ENCODE results near the gene VEZT.
"Not testable (repeated sequence)": the region's sequence is repeated elsewhere in the genome, so short reads cannot be mapped to it uniquely, and the experiment has no call there.

Gene VEZT, protein sequence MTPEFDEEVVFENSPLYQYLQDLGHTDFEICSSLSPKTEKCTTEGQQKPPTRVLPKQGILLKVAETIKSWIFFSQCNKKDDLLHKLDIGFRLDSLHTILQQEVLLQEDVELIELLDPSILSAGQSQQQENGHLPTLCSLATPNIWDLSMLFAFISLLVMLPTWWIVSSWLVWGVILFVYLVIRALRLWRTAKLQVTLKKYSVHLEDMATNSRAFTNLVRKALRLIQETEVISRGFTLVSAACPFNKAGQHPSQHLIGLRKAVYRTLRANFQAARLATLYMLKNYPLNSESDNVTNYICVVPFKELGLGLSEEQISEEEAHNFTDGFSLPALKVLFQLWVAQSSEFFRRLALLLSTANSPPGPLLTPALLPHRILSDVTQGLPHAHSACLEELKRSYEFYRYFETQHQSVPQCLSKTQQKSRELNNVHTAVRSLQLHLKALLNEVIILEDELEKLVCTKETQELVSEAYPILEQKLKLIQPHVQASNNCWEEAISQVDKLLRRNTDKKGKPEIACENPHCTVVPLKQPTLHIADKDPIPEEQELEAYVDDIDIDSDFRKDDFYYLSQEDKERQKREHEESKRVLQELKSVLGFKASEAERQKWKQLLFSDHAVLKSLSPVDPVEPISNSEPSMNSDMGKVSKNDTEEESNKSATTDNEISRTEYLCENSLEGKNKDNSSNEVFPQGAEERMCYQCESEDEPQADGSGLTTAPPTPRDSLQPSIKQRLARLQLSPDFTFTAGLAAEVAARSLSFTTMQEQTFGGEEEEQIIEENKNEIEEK

DNA sequence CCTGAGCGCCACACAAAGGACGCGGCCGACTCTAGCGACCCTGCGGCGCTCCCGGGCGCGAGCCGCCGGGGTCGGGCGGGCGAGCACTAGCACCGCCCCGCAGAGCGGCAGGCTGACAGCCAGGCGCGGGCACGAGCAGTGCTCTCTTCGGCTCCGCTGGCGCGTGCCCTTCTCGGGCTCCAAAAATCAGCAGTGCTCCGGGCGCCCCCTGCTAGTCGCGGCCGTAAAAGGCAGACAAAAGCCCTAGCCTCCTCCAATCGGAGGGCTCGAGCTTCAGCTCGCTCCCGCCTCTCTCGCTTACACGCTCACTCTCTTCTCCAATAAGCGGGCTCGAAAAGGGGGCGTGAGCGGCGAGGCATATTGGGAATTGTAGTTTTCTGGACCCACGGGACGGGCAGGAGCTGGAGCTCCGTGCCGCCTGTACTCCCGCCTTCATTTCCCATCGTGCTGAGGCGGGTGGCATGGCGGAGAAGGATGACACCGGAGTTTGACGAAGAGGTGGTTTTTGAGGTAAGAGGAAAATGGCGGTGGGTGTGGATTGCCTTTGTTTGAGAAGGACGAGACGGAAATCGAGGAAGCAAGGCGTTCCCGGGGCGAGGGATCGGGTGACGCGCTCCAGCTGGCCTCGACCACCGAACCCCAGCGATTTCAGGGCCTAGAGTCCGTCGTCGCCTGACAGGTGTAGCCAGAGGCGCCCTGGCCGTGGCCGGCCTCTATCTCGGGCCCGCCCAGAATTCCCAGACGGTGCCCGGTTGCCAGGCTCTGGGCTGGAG lies at the start of gene VEZT, which contains the start of gene FGD6:
VEZT (plus strand) TSS at position 431 of the 773 bp plus-strand sequence; CDS start at position 475, 44 bp downstream.
FGD6 (minus strand) TSS at position 91 of the 773 bp plus-strand sequence. CDS start 227 bp downstream, outside the sequence.
- peak; percentile 99 for DNase-seq

DNA sequence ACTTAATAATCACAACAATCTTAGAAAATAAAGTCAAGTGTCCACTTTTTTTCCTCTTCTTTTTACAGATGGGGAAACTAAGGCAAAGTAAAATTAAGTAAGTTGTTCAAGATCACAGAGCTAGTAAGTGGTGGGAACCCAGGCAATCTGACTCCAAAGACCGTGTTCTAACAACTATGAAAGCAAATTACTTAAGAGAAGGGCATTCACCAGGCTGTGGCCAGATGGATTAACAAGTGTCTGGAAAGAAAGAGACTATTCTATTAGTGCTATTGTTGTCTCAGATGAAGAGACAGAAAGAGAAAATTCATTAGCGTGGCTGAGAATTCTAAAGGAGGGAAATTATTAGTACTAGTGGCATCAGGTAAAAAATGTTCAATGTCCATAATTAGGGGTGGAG lies 48.9 kb upstream of the VEZT start:
- DNase-seq, result no peak

DNA sequence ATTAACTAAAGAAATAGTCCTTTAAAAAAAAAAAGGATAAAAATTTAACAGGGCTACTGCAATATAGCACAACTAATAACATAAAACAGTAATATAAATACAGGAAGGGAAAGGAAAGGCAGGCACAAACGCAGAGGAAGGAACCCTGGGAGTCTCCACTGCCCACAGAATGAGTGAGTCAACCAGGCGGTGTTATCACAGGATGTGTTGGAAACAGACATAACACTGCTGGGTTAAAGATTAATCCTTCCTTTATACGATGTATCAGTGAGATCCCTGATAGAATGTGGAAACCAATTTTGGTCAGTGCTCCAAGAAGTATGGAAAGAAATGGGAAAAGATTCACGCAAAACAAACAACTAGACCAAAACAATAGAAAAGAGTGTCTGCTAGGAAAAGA lies 48.2 kb upstream of the VEZT start:
- no peak for DNase-seq

DNA sequence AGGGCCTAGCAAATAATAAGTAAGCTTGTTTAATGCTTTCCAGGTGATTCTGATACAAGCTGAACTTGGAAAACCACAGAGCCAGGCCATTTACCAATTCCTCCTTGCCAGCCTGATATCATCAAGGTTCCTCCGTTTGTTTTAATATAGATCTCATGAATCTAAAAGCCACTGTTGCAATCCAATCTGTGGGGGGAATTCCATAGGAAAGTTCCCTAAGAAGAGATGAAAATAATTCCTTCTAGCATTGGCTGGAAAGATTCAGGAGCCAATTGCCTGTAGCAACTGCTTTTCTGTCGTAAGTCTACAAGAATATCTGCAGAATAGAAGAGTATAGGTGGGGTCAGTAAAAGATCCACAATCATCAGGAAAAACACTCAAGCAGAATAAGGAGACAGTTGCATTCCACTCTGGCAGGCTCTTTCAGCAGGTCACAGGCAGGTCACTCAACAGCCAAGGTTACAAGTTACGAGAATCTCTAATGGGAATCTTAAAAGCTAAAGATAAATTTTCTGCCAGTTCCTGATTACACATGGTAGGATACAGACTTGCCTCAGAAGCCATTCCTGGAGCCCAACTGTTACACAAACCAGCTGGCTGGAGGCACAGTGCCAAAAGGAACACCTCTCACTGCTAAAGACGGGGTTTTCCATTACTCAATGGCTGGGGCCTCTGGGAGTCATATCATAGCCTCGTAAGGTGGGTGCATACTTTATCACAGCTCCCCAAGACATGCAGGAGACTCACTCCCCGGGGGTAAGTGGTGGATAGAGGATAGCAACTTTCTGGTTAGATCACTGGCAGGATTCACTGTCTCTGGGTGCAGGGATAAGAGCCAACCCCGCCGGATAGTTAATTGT lies 44.0 kb upstream of the VEZT start:
- DNase-seq, result peak; percentile 13

DNA sequence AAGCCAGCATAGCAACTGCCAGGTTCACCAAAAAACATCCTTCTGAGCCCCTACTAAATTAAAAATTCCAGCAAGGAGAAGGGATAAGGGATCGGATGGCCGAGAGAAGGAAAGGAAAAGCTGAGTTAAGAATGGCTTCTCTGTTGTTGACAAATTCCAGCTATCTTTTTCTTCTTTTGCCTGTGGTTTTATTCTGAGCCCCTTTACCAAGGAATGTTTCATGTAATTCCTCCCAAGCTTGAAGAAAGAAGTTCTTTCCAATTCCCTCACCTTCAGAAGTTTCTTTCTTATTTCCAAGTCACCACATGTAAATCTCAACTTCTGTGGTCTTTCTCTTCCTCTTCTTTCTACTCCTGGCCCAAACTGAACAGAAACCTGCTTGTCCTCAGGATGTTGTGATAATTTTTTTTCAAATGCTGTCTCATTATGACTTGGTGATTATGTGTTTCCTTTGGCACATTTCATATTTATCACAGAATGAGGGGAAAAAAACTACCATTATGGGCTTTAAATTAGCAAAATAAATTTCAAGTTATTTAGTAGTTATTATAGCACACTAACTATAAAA lies 40.3 kb upstream of the VEZT start:
- DNase-seq, result no peak

DNA sequence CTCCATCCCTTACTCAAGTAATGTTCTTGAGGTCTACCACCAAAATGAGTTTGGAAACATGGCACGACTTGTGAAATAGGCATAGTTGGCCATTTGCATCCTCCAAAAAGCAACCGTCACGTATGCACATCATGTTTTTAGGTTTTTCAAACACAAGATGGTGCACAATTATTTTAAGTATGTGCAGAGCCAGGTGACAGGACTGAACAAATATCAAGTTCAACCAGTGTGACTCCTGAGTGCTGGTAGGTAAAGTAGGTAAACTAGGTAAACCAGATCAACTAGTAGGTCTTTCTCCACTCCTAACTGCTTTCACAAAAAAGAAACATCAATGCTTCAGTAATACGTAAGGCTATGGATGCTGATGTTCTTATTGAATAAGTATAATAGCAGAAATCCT lies 39.5 kb upstream of the VEZT start:
- DNase-seq, result no peak

DNA sequence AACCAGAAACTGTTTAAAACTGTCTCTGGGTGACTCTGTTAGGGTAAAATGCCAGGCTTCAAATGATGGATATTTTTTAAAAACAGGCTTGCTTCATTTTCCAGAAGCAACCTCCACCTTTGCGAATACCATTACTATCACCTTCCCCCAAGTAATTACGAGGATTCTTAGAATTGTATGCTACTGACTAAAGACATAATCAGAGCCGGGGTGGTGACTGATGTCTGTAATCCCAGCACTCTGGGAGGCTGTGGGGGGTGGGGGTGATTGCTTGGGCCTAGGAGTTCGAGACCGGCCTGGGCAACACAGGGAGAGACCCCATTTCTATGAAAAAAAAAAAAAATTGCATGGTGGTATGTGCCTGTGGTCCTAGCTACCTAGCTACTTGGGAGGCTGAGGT lies 38.6 kb upstream of the VEZT start:
- no peak for DNase-seq

DNA sequence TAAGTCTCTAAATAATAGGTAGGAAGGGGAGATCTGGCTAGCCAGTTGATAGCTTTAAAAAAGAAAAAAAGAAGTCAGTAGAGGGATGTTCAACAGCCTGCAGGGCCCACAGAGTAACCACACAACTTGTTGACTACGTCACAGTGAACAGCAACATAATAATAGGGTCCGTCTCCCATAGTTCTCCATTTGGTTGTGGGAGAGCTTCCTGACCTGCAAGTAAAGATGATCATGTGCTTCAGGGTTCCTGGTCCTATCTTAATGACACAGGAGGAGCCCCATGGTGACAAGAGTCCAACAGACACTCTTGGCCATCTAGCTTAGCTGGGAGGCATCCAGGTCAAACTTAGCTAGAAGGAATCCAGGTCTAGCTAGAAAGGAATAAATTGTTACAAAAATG lies 36.5 kb upstream of the VEZT start:
- no peak for DNase-seq

DNA sequence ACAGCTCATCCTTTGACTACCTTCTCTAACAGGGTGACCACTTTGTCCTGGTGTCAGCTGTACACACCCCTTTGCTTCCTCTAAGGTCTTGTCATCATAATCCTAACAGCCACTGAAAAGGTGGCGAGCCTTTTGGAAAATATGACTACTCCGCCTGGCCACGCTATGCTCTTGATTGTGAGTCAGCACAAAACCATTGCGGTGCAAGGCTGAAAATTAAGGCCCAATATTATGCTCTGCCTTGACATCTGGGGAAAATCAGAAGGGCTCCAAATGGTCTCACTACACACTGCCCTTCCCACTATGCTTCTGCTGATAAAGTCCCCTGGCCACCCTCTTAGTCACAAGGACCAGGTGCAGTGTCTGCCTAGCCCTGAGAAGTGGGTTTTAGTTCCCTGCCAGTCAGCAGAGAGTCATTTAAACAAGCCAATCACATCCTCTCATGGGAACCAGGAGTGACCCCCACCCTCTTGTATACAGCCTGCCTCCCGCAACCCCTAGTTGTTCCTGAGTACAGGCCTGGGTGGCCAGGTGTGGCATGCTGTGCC lies 34.7 kb upstream of the VEZT start:
- DNase-seq, result no peak

DNA sequence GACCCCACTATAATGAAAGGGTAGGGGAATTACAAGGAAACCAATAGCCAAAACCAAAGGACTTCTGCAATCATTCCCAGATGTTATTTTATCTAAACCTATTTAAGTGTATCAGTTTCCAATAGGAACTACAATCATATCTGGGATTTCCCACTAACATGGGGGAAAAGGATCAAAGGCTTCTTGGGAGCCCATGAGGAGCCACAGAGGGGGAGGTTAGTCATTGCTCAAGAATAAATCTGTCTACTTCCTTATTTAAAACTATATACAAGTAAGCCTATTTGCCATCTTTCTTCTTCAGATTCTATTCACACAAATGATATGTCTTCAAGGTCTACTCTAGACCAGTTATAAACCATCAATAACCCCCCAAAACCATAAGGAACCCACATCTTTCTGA lies 33.5 kb upstream of the VEZT start:
- no peak for DNase-seq

DNA sequence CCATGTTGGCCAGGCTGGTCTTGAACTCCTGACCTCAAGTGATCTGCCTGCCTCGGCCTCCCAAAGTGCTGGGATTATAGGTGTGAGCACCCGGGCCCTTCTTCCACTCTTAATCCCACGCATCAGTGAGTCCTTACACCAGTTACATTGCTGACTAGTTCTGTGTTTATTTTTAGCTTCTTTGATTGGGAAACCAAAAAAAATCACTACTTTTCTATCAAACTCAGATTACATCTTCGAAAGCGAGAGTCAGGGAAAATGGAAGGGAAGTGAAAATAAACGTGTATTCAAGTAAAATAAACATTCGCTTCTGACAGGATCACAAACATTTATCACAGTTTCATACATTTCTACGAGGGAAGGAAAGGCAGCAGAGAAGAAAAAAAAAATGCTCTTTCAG lies 32.5 kb upstream of the VEZT start:
- DNase-seq, result no peak

DNA sequence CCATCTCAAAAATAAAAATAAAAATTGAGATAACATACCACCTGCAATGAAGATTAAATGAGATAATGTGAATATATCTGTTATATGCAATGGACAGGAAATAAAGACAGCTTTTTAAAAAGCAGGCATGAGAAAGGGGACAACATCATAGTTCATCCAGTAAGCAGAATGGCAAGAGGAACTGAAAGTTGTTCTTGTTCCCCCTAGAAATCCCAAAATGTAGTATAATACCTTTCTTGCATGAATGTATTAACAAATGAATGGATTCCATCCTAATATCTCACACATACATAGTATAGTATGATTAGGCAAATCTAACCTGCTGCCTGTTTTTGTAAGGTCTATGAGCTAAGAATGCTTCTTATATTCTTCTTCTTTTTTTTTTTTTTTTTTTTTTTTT lies 31.8 kb upstream of the VEZT start:
- no peak for DNase-seq

DNA sequence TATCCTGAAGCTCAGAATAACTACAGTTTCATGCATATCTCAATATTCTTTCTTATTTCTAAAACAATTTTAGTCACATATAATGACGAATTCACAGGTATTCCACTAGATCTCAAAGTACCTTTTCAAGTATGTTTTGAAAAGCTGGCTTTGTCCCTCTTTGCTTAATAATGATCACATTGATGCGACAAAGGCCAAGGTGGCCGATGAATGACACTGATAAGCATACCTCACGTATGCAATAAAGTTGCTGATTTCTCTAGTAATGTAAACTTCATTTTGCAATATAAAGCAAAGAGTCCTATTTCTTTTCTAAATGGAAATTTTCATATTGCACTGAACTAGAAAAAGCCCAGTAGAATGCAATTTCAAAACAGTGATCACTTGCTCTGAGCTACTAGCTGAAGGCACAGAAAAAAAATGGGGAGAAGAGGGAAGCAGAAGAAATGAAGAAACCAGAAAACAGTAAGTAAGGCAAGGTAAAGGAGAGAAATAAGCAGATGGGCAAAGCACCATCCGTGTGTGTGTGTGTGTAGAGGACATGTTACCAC lies 29.7 kb upstream of the VEZT start:
- DNase-seq, result no peak

DNA sequence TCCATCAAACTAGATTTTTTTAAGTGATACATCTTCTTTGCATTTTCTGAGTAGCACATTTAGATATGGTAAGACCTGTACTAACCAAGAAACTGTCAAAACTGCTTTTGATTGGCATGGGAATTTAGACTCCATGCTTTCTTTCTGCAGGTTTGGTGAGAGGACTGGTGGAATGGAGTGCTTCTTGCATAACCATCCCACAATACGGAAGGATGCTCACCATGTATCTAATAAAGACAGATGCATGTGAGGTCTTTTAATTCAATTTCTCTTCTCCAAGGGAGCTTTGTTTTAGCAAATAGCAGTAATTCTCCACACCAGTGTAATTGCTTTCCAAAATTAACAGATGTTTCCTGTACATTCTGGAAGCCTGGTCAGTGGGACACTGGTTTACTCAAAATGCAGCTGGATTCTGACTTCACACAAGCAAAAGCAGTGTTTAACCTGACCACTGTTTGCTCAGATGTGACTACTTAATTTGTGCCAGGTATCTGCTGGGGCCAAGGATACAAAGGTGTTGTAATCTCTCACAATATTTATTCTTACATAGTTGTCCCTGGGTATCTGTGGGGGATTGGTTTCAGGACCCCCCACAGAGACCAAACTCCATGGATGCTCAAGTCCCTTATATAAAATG lies 26.4 kb upstream of the VEZT start:
- DNase-seq, result no peak

DNA sequence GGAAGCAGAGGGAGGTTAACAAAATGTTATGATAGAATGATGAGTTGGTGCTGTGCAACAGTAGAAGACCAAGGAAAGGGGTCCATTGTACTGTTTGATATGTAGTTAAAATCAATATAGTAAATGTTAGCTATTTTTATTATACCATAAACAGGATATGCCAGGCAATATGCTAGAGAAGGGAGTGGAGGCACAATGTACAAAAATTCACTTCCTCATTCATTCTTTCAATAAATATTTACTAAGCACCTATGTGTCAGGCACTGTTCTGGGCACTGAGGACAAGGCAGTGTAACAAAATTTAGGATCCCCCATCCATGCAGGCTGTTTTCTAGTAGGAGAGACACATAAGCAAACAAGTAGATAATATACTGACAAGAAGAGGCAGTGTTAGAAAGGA lies 25.3 kb upstream of the VEZT start:
- no peak for DNase-seq

DNA sequence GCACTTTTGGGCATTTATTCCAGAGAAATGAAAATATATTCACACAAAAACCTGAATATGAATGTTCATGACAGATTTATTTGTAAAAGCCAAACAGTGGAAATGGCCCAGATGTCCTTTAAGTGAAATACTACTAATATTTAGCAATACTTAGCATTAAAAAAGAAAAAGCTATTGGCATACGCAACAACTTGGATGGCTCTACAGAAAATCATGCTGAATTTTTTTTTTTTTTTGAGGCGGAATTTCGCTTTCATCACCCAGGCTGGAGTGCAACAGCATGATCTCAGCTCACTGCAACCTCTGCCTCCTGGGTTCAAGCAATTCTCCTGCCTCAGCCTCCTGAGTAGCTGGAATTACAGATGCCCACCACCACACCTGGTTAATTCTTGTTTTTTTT lies 24.5 kb upstream of the VEZT start:
- no peak for DNase-seq

DNA sequence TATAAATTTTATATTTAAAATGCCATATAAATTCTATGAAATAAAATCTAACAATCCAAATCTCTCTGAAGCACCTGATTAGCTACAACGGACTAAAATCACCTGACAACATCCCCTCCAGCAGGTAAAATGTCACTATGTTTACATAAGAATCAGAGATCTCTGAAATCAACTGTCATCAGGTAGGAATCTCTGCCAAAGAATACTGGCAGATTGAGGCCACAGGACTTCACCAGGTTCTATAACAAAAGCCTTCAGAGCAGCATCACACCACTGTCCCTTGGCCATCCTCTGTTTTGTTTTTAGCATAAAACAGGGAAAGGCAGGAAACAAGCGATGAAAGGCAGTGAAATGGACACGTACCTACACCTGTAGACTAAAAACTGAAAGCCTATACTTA lies 22.5 kb upstream of the VEZT start:
- no peak for DNase-seq

DNA sequence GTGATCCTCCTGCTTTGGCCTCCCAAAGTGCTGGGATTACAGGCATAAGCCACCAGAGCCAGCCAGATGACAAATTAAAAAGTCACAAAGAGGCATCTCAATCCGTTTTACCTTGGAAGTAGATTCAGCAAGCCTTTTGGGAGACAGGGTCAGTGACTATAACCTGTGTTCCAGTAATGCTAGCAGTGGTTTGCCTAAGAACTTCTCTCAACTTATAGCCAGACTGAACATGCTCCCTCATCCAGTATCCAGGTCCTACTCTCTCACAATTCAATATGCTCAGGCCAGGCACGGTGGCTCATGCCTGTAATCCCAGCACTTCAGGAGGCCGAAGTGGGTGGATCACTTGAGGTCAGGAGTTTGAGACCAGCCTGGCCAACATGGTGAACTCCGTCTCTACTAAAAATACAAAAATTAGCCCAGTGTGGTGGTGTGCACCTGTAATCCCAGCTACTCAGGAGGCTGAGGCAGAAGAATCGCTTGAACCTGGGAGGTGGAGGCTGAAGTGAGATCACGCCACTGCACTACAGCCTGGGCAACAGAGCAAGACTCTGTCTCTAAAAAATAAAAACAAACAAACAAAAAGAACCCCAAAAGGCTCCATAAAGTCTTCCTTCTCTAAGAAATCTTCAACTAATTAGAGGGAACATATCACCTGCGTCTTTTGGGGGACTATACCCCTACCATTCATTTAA lies 20.6 kb upstream of the VEZT start:
- DNase-seq, result not testable (repeated sequence)

DNA sequence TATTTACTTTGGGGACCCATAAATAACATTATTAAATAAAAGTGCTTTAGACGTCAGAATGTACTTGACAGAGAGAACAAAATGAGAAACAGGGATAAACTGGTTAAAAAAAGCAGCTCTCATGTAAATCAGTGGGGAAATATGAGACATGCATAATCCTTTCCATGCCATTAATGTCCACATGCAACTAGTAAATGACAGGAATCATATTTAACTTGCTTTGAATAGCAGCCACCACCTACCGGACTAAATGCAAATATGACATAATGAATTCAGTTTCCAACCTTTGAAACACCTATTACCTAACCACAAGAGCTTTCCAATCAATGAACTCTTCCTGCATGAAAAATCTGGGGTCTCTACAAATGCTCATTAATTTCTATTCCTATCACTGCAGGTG lies 20.0 kb upstream of the VEZT start:
- no peak for DNase-seq

DNA sequence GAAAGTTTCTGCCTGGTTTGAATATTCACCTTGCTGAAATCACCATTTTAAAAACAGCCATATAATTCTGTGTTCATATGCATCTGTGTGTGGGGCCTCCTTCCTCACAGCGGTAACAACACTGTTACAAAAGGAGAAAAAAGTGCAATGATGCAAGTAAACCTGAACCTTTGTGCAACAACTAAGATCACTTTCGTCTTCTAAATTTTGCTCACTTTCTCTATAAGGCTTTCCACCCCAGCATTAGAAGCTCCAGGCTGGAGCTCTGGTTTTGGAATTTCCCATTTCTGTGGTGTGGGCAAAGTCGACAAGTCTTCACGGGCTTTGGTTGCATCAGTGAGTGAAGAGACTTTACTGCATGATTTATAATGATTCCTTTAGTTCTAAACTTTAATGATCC lies 18.7 kb upstream of the VEZT start:
- no peak for DNase-seq

Measured in NCI-H1105 treated with DMSO at 0.1 percent for 48 hours (cell line).